GM12875 (cell line): Measurements from ENCODE around the gene SERTM2.

Experiments used
- H3K4me3 ChIP-seq: one replicate; pipeline ENCODE4 v1.5.1; 2011; ENCODE audit warnings: low read depth, low read length, control low read depth
- TF ChIP-seq, protein P1 (sequence below): IDR thresholded peaks from 2 replicates; pipeline ENCODE4 v1.5.1; 2011; ENCODE audit warnings: low read depth, mild to moderate bottlenecking, control low read depth, inconsistent platforms, low read length, moderate library complexity, borderline replicate concordance; ENCODE audit not compliant: insufficient read depth

SERTM2 gene

DNA sequence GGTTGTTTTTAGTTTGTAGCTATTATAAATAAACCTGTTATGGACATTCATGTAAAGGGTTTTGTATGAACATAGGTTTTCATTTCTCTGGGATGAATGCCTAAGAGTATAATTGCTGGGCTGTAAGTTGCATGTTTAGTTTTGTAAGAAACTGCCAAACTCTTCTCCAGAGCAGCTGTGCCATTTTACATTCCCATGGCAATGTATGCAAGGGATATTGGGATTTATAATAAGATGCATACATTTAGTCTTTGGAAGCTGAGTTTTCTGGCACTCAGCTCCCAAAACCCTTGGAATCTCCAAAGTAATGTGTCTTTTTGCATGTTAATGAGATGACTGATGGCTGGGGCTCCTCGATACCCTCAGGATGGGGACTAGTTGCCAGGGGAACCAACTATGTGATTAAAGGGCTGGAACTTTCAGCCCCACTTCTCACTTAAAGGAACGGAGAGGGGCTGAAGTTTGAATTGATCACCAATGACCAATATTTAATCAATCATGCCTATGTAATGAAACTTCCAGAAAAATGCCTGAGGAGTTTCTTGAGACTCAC, 44.0 kb downstream of the SERTM2 start:
- no peak overlapping the region for H3K4me3 ChIP-seq
- TF ChIP-seq, protein P1, sequence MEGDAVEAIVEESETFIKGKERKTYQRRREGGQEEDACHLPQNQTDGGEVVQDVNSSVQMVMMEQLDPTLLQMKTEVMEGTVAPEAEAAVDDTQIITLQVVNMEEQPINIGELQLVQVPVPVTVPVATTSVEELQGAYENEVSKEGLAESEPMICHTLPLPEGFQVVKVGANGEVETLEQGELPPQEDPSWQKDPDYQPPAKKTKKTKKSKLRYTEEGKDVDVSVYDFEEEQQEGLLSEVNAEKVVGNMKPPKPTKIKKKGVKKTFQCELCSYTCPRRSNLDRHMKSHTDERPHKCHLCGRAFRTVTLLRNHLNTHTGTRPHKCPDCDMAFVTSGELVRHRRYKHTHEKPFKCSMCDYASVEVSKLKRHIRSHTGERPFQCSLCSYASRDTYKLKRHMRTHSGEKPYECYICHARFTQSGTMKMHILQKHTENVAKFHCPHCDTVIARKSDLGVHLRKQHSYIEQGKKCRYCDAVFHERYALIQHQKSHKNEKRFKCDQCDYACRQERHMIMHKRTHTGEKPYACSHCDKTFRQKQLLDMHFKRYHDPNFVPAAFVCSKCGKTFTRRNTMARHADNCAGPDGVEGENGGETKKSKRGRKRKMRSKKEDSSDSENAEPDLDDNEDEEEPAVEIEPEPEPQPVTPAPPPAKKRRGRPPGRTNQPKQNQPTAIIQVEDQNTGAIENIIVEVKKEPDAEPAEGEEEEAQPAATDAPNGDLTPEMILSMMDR = no peak

DNA sequence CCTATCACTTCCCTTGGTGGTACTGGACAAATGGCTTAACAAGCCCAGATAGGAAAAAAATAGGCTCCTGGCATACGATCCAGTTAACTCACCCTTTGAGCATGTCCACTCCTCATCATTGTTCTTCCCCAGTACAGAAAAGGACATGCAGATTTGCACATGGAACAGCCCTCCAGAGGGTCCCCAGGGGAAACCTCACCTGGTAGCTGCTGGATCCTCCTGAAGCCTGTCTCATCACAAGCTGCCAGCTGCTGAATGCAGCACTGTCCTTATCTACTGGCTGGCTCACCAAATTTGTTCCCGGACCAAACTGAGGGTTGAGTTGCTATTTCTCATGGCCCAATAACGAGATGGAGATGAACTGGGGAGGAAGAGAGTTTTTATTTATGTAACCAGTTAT, 49.4 kb downstream of the SERTM2 start:
- TF ChIP-seq, protein P1 = no peak
- no peak overlapping the region for H3K4me3 ChIP-seq

DNA sequence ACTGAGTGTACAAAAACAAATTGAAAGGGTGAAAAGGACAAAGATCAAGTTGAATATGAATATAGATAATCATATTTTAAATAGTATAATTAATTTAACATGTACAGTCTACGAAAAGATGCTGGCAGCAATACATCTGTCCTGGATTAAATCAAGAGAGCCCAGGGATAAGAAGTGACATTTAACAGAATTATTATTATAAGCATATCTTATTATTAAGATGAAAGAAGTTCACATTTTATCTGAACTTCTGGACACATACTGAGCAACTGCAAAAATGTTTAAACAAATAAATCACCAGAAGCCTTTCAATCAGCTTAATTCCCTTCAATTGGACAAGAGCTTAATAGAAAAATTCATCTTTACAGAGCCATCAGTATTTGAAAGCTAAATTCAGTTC, 50.4 kb downstream of the SERTM2 start:
- TF ChIP-seq, protein P1 = no peak

DNA sequence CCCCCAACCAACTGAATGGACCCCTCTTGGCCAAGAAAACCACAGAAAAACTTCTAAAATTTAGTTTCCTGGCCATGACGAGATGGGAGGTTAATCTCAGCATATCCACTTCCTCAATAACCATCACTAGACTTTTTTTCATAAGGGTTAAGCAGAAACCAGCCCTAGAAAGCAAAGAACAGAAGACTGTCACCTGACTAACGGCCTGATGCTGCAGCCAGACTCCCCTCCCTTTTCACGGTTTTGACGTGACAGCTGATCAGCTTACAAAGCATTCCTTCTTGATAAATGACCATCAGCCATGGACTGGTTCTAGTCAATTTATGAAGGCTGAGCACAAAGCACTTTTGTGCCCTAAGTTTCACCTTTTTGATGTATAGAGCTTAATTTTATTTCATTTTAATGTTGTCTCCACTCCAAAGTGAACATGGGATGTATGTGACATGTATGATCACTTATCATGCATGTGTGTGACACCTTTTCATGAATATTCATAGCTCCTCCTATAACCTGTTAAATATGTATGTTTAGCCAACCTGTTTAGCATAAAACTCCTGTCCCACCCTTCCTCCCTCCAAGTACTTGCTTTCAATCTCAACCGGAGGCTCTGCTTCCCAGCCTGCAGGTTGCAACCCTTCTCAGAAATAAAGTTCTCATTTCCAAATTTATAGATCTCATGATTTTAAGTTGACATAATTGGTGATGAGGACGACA, 56.3 kb downstream of the SERTM2 start:
- TF ChIP-seq, protein P1 = no peak
- H3K4me3 ChIP-seq = no peak overlapping the region

More for the DNA sequence above, 50.4 kb downstream of the SERTM2 start:
- H3K4me3 ChIP-seq = no peak overlapping the region

DNA sequence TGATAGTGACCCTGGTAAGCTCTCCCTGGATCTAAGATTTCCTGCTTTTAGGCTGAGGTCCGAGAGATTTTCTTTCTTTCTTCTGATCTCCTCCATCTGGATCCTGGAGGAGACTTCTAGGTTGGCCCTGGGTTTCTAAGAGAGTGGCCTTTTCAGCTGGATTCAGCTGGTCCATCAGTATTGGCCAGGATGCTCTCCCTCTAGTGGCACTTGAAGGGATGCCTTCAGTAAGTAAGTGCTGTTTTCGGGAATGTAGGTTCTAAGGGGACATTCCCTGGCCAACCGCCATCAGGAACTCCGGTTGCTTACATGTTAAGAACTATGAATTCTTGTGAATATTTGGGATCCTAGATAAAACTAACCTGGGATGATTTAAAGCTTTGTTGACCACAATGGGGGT, 56.9 kb downstream of the SERTM2 start:
- TF ChIP-seq, protein P1 = peak; percentile 37; the same call in 1 of the 2 replicates
- H3K4me3 ChIP-seq = no peak overlapping the region

DNA sequence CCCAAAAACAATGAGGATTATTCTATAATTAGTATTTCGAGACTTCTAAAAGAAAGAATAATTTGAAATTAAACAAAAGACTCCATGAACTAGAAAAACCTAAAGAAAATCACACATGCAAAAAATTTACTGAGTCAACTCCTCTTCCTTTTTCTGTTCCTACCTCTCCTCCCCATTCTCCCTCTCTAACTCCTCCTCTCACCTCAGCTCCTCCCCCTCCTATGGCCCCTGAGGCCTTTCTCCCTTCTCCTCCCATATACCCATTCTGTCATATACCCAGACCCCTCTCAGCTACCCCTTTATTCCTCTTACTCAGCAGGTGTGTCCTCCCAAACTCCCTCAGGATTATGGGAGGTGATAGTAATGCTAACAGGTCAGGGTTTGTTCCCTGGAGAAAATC, 57.4 kb downstream of the SERTM2 start:
- TF ChIP-seq, protein P1 = no peak
- H3K4me3 ChIP-seq = no peak overlapping the region
